OCI-LY1 (cell line): Measurements from ENCODE around the gene NINJ2.

Experiments
- CTCF ChIP-seq: fragments of 200-600 bp; sonication (generic), shearing (Covaris generic); IDR thresholded peaks from 2 replicates; pipeline ENCODE4 v1.5.1; 2017; ENCODE audit warnings: mild to moderate bottlenecking, antibody characterized with exemption, low read length, moderate library complexity, mixed read lengths
- EZH2 ChIP-seq: fragments of 200-600 bp; sonication (generic), shearing (Covaris generic); IDR thresholded peaks from 2 replicates; pipeline ENCODE4 v1.8.0; 2017; ENCODE audit warnings: borderline replicate concordance, mixed run types, mild to moderate bottlenecking, antibody characterized with exemption, low read length, moderate library complexity, mixed read lengths

GRCh38 chr12:709455-710020 lies 46.3 kb upstream of the NINJ2 start:
- no peak for TF ChIP-seq EZH2
- no peak for TF ChIP-seq CTCF
